Thymus (tissue), 11 donors: ENCODE data around the gene PRDM16. TPM values are rescaled to one million over a fixed set of nuclear protein-coding genes. Genes with fewer than 3 reads are reported as not detected.

Experiments used
- DNase-seq, 9 donors: peaks; one replicate each; pipeline ENCODE4 v3.0.0-alpha.2; 2013; ENCODE audit warnings: low spot score in 9 of 9, low read depth in 6 of 9, missing footprints in 1 of 9
- H3K27ac ChIP-seq, 2 donors: one replicate each; pipeline ENCODE4 v1.5.1; 2013; ENCODE audit warnings: control low read depth in 1 of 2, low read depth in 1 of 2, low read length in 1 of 2, mild to moderate bottlenecking in 1 of 2, moderate library complexity in 1 of 2
- H3K27me3 ChIP-seq, 2 donors: one replicate each; pipeline ENCODE4 v1.5.1; 2013; ENCODE audit warnings: low read length in 1 of 2; ENCODE audit not compliant: control insufficient read depth in 2 of 2, insufficient read depth in 1 of 2
- H3K36me3 ChIP-seq, 2 donors: one replicate each; pipeline ENCODE4 v1.5.1; 2013; ENCODE audit warnings: low read length in 1 of 2, mild to moderate bottlenecking in 1 of 2, moderate library complexity in 1 of 2; ENCODE audit not compliant: control insufficient read depth in 2 of 2, insufficient read depth in 2 of 2
- H3K4me1 ChIP-seq, 2 donors: one replicate each; pipeline ENCODE4 v1.5.1; 2013; ENCODE audit warnings: low read length in 2 of 2; ENCODE audit not compliant: control insufficient read depth in 2 of 2, insufficient read depth in 2 of 2
- H3K4me3 ChIP-seq, 2 donors: one replicate each; pipeline ENCODE4 v1.5.1; 2013; ENCODE audit warnings: low read length in 2 of 2, control low read depth in 1 of 2, mild to moderate bottlenecking in 1 of 2
- H3K9me3 ChIP-seq, 2 donors: one replicate each; pipeline ENCODE4 v1.5.1; 2013; ENCODE audit warnings: low read length in 1 of 2, mild to moderate bottlenecking in 1 of 2; ENCODE audit not compliant: control insufficient read depth in 2 of 2, insufficient read depth in 1 of 2
- WGBS: extraction: QIAGEN DNeasy Blood & Tissue Kit; methylation state at CpG from one replicate; pipeline ENCODE4 v1.1.7; 2013; 5-methylcytosine and 5-hydroxymethylcytosine counted together
- polyA plus RNA-seq: library from polyadenylated mRNA; stranded (reverse); fragments of 200-250 nt; gene quantifications from one replicate; pipeline ENCODE4 v1.2.3, GENCODE V29; 2013
- total RNA-seq: library from RNA; stranded (reverse); fragments of 120-200 nt; gene quantifications from one replicate; pipeline ENCODE4 v1.2.4, GENCODE V29; 2013
- donor health status: healthy.

PRDM16 gene
- total and polyA plus RNA-seq, 2 donors: 0.09 to 0.55 TPM

DNA sequence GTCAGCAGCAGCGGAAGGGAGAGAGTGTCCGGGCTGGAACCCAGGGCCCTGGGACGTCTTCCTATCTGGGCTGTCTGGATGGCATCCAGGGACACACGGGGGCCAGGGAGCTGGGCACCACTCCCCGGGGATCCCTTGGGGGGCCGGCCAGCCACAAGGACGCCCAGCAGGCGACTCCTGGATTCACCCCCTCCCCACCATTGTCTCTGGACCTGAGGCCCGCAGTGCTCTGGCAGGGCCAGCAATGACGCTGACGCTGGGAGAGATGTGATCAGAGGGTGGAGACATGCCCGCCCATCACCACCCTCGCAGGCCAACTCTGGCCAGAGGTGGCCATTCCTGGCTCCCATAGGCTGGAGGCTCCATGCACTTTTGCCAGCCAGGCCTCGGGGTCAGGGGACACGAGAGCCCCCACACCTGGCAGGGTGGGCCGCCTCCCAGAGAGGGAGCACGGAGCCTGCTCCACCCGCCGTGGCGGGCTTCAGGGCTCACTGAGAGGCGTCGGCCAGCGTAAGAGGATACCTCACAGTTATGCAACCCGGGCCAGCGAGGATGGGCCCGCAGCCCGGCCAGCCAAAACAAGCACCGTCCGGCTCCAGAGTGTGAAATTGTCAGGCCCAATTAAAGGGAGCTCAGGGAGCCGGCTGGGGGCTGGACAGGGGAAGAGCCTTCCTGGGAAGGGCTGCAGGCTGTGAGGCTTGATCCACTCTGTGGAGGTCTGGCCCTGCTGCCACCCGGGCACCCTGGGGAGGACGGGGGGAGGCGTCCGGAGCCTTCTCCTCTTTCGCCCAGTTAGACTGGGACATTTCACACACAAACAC is 37.4 kb upstream of the PRDM16 start:
- H3K27me3 ChIP-seq: peaks cover 6 to 59% of the 10 kb centered on the region in 2 donors
- H3K27ac ChIP-seq: no peak overlapping the region
- no peak overlapping the region for H3K4me3 ChIP-seq
- peaks cover 12 to 62% of the 10 kb centered on the region in 2 donors for H3K4me1 ChIP-seq
- no peaks in the 10 kb centered on the region for H3K9me3 ChIP-seq
- no peak for DNase-seq
- H3K36me3 ChIP-seq: no peaks in the 10 kb centered on the region
- 91% methylated on average over 35 of the region's 35 CpGs for WGBS

GRCh38 chr1:3032371-3033039 is 36.5 kb upstream of the PRDM16 start:
- Histone ChIP-seq H3K4me1 (peaks cover 12 to 65% of the 10 kb centered on the region in 2 donors), H3K36me3 (no peaks in the 10 kb centered on the region), H3K4me3 (no peak overlapping the region), H3K9me3 (no peaks in the 10 kb centered on the region), H3K27me3 (peaks cover 6 to 60% of the 10 kb centered on the region in 2 donors), H3K27ac (peak overlapping the region in 1 of 2 donors; percentile 51)
- WGBS: 95% methylated on average over 21 of the region's 21 CpGs
- DNase-seq: no peak

DNA sequence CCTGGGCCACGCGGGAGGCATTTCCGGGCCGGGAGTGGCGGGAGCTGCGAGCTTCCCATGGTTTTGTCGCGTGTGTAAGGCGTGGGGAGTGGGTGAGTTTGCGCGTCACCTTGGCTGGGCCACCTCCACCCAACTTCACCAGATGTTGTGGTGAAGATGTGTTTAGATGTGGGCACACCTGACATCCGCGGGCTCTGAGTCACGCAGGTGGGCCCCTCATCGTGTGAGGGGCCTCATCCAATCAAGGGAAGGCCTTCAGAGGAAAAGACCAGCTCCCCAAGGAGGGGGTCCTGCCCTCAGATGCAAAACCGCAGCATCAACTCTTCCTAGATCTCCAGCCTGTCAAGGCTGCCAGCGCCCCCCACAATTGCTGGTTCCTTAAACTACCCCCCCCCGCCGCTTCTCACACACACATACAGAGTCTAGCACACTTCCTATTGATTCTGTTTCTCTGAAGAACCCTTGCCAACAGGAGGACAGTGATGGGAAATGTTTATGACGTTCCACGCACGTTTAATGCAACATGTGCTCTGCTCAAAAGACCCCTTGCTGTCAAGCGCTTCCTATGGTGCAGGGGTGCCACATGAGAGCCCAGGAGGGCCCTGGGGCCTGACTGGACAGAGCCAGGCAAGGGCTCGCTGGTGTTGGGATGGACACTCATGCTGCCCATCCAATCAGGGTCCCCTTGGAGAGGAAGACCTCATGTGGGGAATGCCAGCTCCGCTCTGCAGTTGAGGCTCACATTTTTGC is 35.8 kb upstream of the PRDM16 start:
- Histone ChIP-seq H3K27me3 (peaks cover 0 to 57% of the 10 kb centered on the region in 2 donors), H3K4me3 (no peak overlapping the region), H3K9me3 (no peaks in the 10 kb centered on the region), H3K4me1 (peaks cover 12 to 67% of the 10 kb centered on the region in 2 donors), H3K27ac (peak overlapping the region in 1 of 2 donors; percentile 51), H3K36me3 (no peaks in the 10 kb centered on the region)
- WGBS: 46% methylated on average over 25 of the region's 25 CpGs
- DNase-seq: peak; percentile 68 to 95 (median 82)

- WGBS: 96% methylated on average over 4 of the region's 4 CpGs
- peaks cover 0 to 54% of the 10 kb centered on the region in 2 donors for H3K27me3 ChIP-seq
- no peaks in the 10 kb centered on the region for H3K9me3 ChIP-seq
- DNase-seq: no peak
- no peaks in the 10 kb centered on the region for H3K36me3 ChIP-seq
- peaks cover 17 to 67% of the 10 kb centered on the region in 2 donors for H3K4me1 ChIP-seq
- no peak overlapping the region for H3K27ac ChIP-seq
- H3K4me3 ChIP-seq: no peak overlapping the region
Observed at GRCh38 chr1:3033790-3034090, 35.3 kb upstream of the PRDM16 start.

DNA sequence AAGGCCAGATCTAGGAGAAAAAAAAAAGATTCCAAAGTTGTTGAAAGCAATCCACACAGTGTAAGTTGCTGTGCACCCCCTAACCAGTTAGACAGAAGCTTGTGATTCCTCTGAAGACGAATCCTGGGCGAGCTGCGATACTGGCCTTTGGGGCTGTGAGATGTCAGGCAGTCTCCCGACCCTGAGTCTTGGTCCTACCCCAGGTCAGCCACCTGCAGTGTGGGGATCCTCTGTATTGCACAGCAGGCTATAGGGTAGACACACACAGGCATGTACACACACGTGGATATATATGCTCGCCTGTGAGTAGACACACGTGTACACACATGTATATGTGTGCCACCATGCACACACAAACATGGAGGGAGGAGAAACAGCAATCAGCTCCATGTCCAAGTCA is 34.8 kb upstream of the PRDM16 start:
- Histone ChIP-seq H3K4me3 (no peak overlapping the region), H3K27me3 (peaks cover 0 to 51% of the 10 kb centered on the region in 2 donors), H3K4me1 (peaks cover 19 to 69% of the 10 kb centered on the region in 2 donors), H3K9me3 (no peaks in the 10 kb centered on the region), H3K36me3 (no peaks in the 10 kb centered on the region), H3K27ac (no peak overlapping the region)
- WGBS: 93% methylated on average over 7 of the region's 7 CpGs
- no peak for DNase-seq

GRCh38 chr1:3034728-3035562 is 34.1 kb upstream of the PRDM16 start:
- Histone ChIP-seq H3K4me1 (peaks cover 19 to 73% of the 10 kb centered on the region in 2 donors), H3K36me3 (no peaks in the 10 kb centered on the region), H3K27me3 (peaks cover 0 to 43% of the 10 kb centered on the region in 2 donors), H3K4me3 (no peak overlapping the region), H3K27ac (no peak overlapping the region), H3K9me3 (no peaks in the 10 kb centered on the region)
- 89% methylated on average over 14 of the region's 14 CpGs for WGBS
- no peak for DNase-seq

DNA sequence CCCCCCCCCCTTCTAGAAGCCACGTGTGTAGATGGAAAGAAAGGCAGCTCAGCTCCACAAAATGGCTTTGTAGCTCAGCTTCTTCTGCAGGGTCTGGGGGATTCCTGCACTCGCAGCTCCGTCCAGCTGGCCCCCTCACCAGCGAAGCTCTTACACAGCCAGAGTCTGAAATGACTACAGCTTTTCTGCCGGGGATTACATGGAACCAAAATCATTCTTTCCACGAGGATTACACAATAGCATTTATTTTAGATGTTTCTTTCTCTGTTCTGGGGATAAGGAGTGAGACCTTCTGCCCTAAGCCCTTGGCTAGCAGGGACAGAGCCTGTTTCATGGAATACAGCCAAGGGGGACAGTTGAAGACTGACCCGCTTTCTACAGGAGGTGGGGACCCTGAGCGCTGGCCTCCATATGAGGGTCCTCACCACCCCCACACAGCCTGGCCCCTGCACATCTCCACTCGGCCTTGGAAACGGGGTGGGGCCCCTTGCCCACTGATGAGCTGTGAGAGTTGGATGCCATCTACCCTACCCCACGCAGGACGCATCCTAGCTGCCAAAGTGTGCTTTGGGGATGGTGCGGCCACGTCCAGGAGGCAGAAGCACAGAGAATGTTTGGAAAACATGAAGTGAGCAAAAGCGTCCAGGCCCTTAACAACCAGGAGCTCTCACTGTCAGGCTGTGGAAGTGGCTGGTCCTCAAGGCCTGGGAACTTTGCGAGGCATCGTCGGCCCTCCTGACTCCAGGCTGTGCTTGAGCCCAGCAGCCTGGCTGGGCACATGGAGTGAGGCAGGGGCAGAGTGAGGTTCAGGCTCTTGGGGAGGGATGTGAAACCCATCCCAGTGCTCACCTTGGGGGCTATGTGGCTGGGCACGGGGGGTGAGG is 33.2 kb upstream of the PRDM16 start:
- H3K9me3 ChIP-seq: no peaks in the 10 kb centered on the region
- H3K36me3 ChIP-seq: no peaks in the 10 kb centered on the region
- H3K4me3 ChIP-seq: no peak overlapping the region
- 90% methylated on average over 19 of the region's 19 CpGs for WGBS
- H3K27me3 ChIP-seq: peaks cover 0 to 37% of the 10 kb centered on the region in 2 donors
- peaks cover 19 to 81% of the 10 kb centered on the region in 2 donors for H3K4me1 ChIP-seq
- H3K27ac ChIP-seq: no peak overlapping the region
- DNase-seq: no peak
